Right atrium auricular region (tissue), 2 donors: ENCODE data around the gene GSK3B. TPM values are rescaled to one million over a fixed set of nuclear protein-coding genes. Genes with fewer than 3 reads are reported as not detected.

Experiments
- DNase-seq: peaks from one replicate; pipeline ENCODE4 v3.0.0-alpha.2; 2019; ENCODE audit warnings: low spot score
- H3K27ac ChIP-seq, 2 donors: fragments of 200-600 bp; sonication (generic); 1 replicate in 1 of 2; 2 replicates in 1 of 2; pipeline ENCODE4 v1.5.1; 2016 to 2019
- H3K27me3 ChIP-seq, 2 donors: fragments of 200-600 bp; sonication (generic); one replicate each; pipeline versions ENCODE4 v1.5.1 to v1.6.0; 2017 to 2019
- H3K36me3 ChIP-seq: fragments of 200-600 bp; sonication (generic); one replicate; pipeline ENCODE4 v1.5.1; 2016
- H3K4me1 ChIP-seq, 2 donors: fragments of 200-600 bp; sonication (generic); one replicate each; pipeline versions ENCODE4 v1.5.1 to v1.6.0; 2017 to 2019
- H3K4me3 ChIP-seq, 2 donors: fragments of 200-600 bp; sonication (generic); 1 replicate in 1 of 2; 2 replicates in 1 of 2; pipeline ENCODE4 v1.5.1; 2017 to 2019; ENCODE audit warnings: mild to moderate bottlenecking in 1 of 2, moderate library complexity in 1 of 2
- H3K9me3 ChIP-seq, 2 donors: fragments of 200-600 bp; sonication (generic); one replicate each; pipeline ENCODE4 v1.5.1; 2019
- CTCF ChIP-seq, 2 donors: fragments of 200-600 bp; sonication (generic); IDR thresholded peaks; one replicate each; pipeline ENCODE4 v1.5.1; 2019; ENCODE audit warnings: antibody characterized with exemption in 2 of 2
- total RNA-seq, 2 donors: library from RNA; depleted of rRNA; stranded (reverse); fragments of >200 nt; gene quantifications; one replicate each; pipeline ENCODE4 v1.1.0, GENCODE V29; 2016

GSK3B gene
- total RNA-seq, 2 donors from 2014 or later: 31.3 to 42.0 TPM

GRCh38 chr3:120090422-120090821 lies 3.8 kb downstream of the GSK3B start:
- TF ChIP-seq CTCF (IDR thresholded peaks at IDR 0.05): no peak
- no peak for DNase-seq
- Histone ChIP-seq H3K4me3 (peak overlapping the region; percentile 84 to 86), H3K27ac (peak overlapping the region in 1 of 2 donors; percentile 35), H3K4me1 (peaks cover 0 to 37% of the 10 kb centered on the region in 2 donors), H3K27me3 (no peaks in the 10 kb centered on the region), H3K9me3 (no peaks in the 10 kb centered on the region), H3K36me3 (no peaks in the 10 kb centered on the region)

GRCh38 chr3:120089089-120089488 lies 5.2 kb downstream of the GSK3B start:
- H3K9me3 ChIP-seq: no peaks in the 10 kb centered on the region
- no peaks in the 10 kb centered on the region for H3K36me3 ChIP-seq
- H3K4me3 ChIP-seq: no peak overlapping the region
- H3K27me3 ChIP-seq: no peaks in the 10 kb centered on the region
- H3K4me1 ChIP-seq: peaks cover 0 to 44% of the 10 kb centered on the region in 2 donors
- DNase-seq: no peak
- no peak for TF ChIP-seq CTCF (IDR thresholded peaks at IDR 0.05)
- H3K27ac ChIP-seq: no peak overlapping the region

- TF ChIP-seq CTCF (IDR thresholded peaks at IDR 0.05): no peak
- H3K4me1 ChIP-seq: peaks cover 0 to 48% of the 10 kb centered on the region in 2 donors
- no peaks in the 10 kb centered on the region for H3K36me3 ChIP-seq
- DNase-seq: no peak
- H3K27ac ChIP-seq: no peak overlapping the region
- H3K4me3 ChIP-seq: no peak overlapping the region
- no peaks in the 10 kb centered on the region for H3K27me3 ChIP-seq
- H3K9me3 ChIP-seq: no peaks in the 10 kb centered on the region
Observed at GRCh38 chr3:120088622-120089021, 5.6 kb downstream of the GSK3B start.

GRCh38 chr3:120081719-120082118 lies 12.5 kb downstream of the GSK3B start:
- no peak for DNase-seq
- peaks cover 0 to 46% of the 10 kb centered on the region in 2 donors for H3K4me1 ChIP-seq
- no peak overlapping the region for H3K27ac ChIP-seq
- no peaks in the 10 kb centered on the region for H3K36me3 ChIP-seq
- TF ChIP-seq CTCF (IDR thresholded peaks at IDR 0.05): no peak
- no peak overlapping the region for H3K4me3 ChIP-seq
- H3K27me3 ChIP-seq: no peaks in the 10 kb centered on the region
- H3K9me3 ChIP-seq: no peaks in the 10 kb centered on the region

- H3K27ac ChIP-seq: no peak overlapping the region
- H3K36me3 ChIP-seq: no peaks in the 10 kb centered on the region
- TF ChIP-seq CTCF (IDR thresholded peaks at IDR 0.05): no peak
- H3K27me3 ChIP-seq: no peaks in the 10 kb centered on the region
- H3K9me3 ChIP-seq: no peaks in the 10 kb centered on the region
- DNase-seq: no peak
- H3K4me3 ChIP-seq: no peak overlapping the region
- peaks cover 0 to 45% of the 10 kb centered on the region in 2 donors for H3K4me1 ChIP-seq
Observed at GRCh38 chr3:120080836-120081235, 13.4 kb downstream of the GSK3B start.

- no peak for TF ChIP-seq CTCF (IDR thresholded peaks at IDR 0.05)
- Histone ChIP-seq H3K27ac (no peak overlapping the region), H3K36me3 (no peaks in the 10 kb centered on the region), H3K4me1 (peaks cover 0 to 21% of the 10 kb centered on the region in 2 donors), H3K9me3 (no peaks in the 10 kb centered on the region), H3K27me3 (no peaks in the 10 kb centered on the region), H3K4me3 (no peak overlapping the region)
- no peak for DNase-seq
Observed at GRCh38 chr3:120077731-120078130, 16.5 kb downstream of the GSK3B start.
